GM12878 (cell line): Measurements from ENCODE around the gene INSYN2B. TPM values are rescaled to one million over a fixed set of nuclear protein-coding genes. Genes with fewer than 3 reads are reported as not detected.

Experiments used
- ATAC-seq: fragments of 200-7000 bp; cut with Tn5 transposase; 3 replicates; pipeline ENCODE4 v1.9.1; 2020; ENCODE audit warnings: mild to moderate bottlenecking, moderate library complexity
- BruUV-seq: library from RNA; stranded (reverse); fragments of 400-500 nt; replicated peaks from 2 replicates; lab custom pipeline; 2021; lab: Mats Ljungman, UMichigan
- CTCF ChIA-PET: fragments of 300-600 bp; sonication (Branson Sonifier 250); formaldehyde crosslinking; extraction: SDS; loops from one replicate; lab custom pipeline; 2021; ENCODE audit warnings: inconsistent platforms; lab: Yijun Ruan, JAX
- POLR2A ChIA-PET: fragments of 350-600 bp; formaldehyde crosslinking; extraction: SDS; loops from one replicate; lab custom pipeline; 2021; ENCODE audit warnings: inconsistent platforms; lab: Charles Lee
- RAD21 ChIA-PET: fragments of 300-600 bp; sonication (Branson Sonifier 250); formaldehyde crosslinking; loops from one replicate; lab custom pipeline; 2023; ENCODE audit warnings: antibody characterized with exemption; ENCODE audit not compliant: unreplicated experiment; lab: Charles Lee
- SMC1A ChIA-PET: fragments of 300-600 bp; sonication (Branson Sonifier 250); formaldehyde crosslinking; loops from one replicate; lab custom pipeline; 2023; ENCODE audit not compliant: unreplicated experiment, uncharacterized antibody; lab: Charles Lee
- DNase-seq: peaks from one replicate; pipeline ENCODE4 v3.0.0-alpha.2; 2011; ENCODE audit warnings: low read depth, low spot score
- FAIRE-seq: peaks from 3 replicates; lab custom pipeline; 2011; peaks lifted over from hg19 to GRCh38; lab: Jason Lieb, UNC
- H2AFZ ChIP-seq: 2 replicates; pipeline ENCODE4 v1.6.0; 2011; ENCODE audit warnings: low read depth, low read length, control low read depth; ENCODE audit not compliant: control insufficient read depth
- H3K27ac ChIP-seq: 2 replicates; pipeline ENCODE4 v1.5.1; 2011; ENCODE audit warnings: control low read depth; ENCODE audit not compliant: control insufficient read depth, insufficient read depth
- H3K27me3 ChIP-seq, 2 experiments: replicated peaks in 1 of 2; 2 replicates each; pipeline versions ENCODE4 v1.6.0 to v1.6.1; 2011; ENCODE audit warnings: low read length in 1 of 2; ENCODE audit not compliant: control insufficient read depth in 2 of 2, insufficient read depth in 2 of 2
- H3K36me3 ChIP-seq, 2 experiments: 2 replicates each; pipeline ENCODE4 v1.5.1; 2011; ENCODE audit warnings: low read length in 1 of 2; ENCODE audit not compliant: control insufficient read depth in 2 of 2, insufficient read depth in 2 of 2
- H3K4me1 ChIP-seq: 2 replicates; pipeline ENCODE4 v1.6.1; 2011; ENCODE audit warnings: mild to moderate bottlenecking, low read length, moderate library complexity, mixed read lengths; ENCODE audit not compliant: control insufficient read depth, insufficient read depth
- H3K4me2 ChIP-seq: 2 replicates; pipeline ENCODE4 v1.6.0; 2011; ENCODE audit warnings: control low read depth; ENCODE audit not compliant: control insufficient read depth, insufficient read depth
- H3K4me3 ChIP-seq: fragments of 200-600 bp; sonication (generic); 2 replicates; pipeline ENCODE4 v1.5.1; 2016
- H3K79me2 ChIP-seq: 2 replicates; pipeline ENCODE4 v1.6.0; 2011; ENCODE audit warnings: low read length; ENCODE audit not compliant: control insufficient read depth, insufficient read depth
- H3K9ac ChIP-seq: 2 replicates; pipeline ENCODE4 v1.8.0; 2011; ENCODE audit warnings: low read length, control low read depth, mixed read lengths; ENCODE audit not compliant: control insufficient read depth, insufficient read depth
- H3K9me3 ChIP-seq: replicated peaks from 3 replicates; pipeline ENCODE4 v1.5.1; 2011; ENCODE audit warnings: mild to moderate bottlenecking, low read length; ENCODE audit not compliant: control insufficient read depth, insufficient read depth
- H4K20me1 ChIP-seq: 2 replicates; pipeline ENCODE4 v1.6.0; 2011; ENCODE audit not compliant: control insufficient read depth, insufficient read depth
- CHD1 ChIP-seq: IDR thresholded peaks from 2 replicates; pipeline ENCODE4 v1.6.1; 2012; ENCODE audit warnings: low read depth, low read length, improper control_type of control experiment
- CREB1 ChIP-seq: IDR thresholded peaks from 2 replicates; pipeline ENCODE4 v1.6.1; 2012; ENCODE audit warnings: low read depth, mild to moderate bottlenecking, inconsistent platforms
- EZH2 ChIP-seq: IDR thresholded peaks from 2 replicates; pipeline ENCODE4 v1.6.1; 2012; ENCODE audit warnings: low read depth, mild to moderate bottlenecking, control low read depth, inconsistent platforms, low read length, borderline replicate concordance; ENCODE audit not compliant: control insufficient read depth
- FOS ChIP-seq: IDR thresholded peaks from 3 replicates; pipeline ENCODE4 v1.6.1; 2011; ENCODE audit warnings: borderline replicate concordance; ENCODE audit not compliant: insufficient read length; ENCODE audit errors: extremely low read depth
- FOXM1 ChIP-seq: IDR thresholded peaks from 2 replicates; pipeline ENCODE4 v1.6.1; 2012; ENCODE audit warnings: low read depth, mild to moderate bottlenecking, inconsistent platforms, low read length, moderate library complexity
- HDAC6 ChIP-seq: fragments of 200-600 bp; sonication (generic); IDR thresholded peaks from one replicate; pipeline ENCODE4 v1.8.0; 2017; ENCODE audit warnings: antibody characterized with exemption; ENCODE audit not compliant: unreplicated experiment
- IKZF2 ChIP-seq, 2 experiments: fragments of 450-650 bp; IDR thresholded peaks; 2 replicates each; pipeline ENCODE4 v1.6.1; 2017; ENCODE audit warnings: mild to moderate bottlenecking in 2 of 2, moderate library complexity in 2 of 2
- JUND ChIP-seq: IDR thresholded peaks from 2 replicates; pipeline ENCODE4 v1.6.1; 2012; ENCODE audit warnings: low read depth, mild to moderate bottlenecking, low read length, improper control_type of control experiment, moderate library complexity
- SMAD5 ChIP-seq: IDR thresholded peaks from 2 replicates; pipeline ENCODE4 v1.6.1; 2016; ENCODE audit warnings: antibody characterized with exemption, low read depth
- SMARCA5 ChIP-seq: fragments of 450-650 bp; IDR thresholded peaks from 2 replicates; pipeline ENCODE4 v1.6.1; 2017; ENCODE audit warnings: mild to moderate bottlenecking
- SREBF1 ChIP-seq: IDR thresholded peaks from 2 replicates; pipeline ENCODE4 v1.6.1; 2012; ENCODE audit warnings: mild to moderate bottlenecking, low read length
- SUPT20H ChIP-seq: IDR thresholded peaks from 2 replicates; pipeline ENCODE4 v1.6.1; 2011; ENCODE audit warnings: low read depth, mild to moderate bottlenecking, low read length, moderate library complexity, borderline replicate concordance; ENCODE audit not compliant: control insufficient read depth
- TARDBP ChIP-seq: IDR thresholded peaks from 2 replicates; pipeline ENCODE4 v1.6.1; 2016; ENCODE audit warnings: borderline replicate concordance
- ZNF622 ChIP-seq: fragments of 450-650 bp; IDR thresholded peaks from 2 replicates; pipeline ENCODE4 v1.6.1; 2017; ENCODE audit warnings: mild to moderate bottlenecking, inconsistent platforms
- WGBS: methylation state at CpG from one replicate; pipeline ENCODE4 v1.1.6; 2016; ENCODE audit warnings: low lambda C conversion rate; ENCODE audit not compliant: insufficient replicate concordance, insufficient coverage; ENCODE audit errors: missing lambda C conversion rate; 5-methylcytosine and 5-hydroxymethylcytosine counted together
- in situ Hi-C: fragments of 300-500 bp; cut with MboI; formaldehyde crosslinking; loops from 9 replicates; pipeline ENCODE4 v1.14.3; 2018; ENCODE audit warnings: mixed read lengths
- intact Hi-C: fragments of 100-400 bp; cut with micrococcal nuclease; formaldehyde crosslinking; loops from one replicate; pipeline ENCODE4 v1.14.2; 2022; ENCODE audit not compliant: unreplicated experiment
- polyA plus RNA-seq, 11 experiments: library from polyadenylated mRNA; depleted of rRNA in 4 of 11; unstranded in 6 of 11; stranded (reverse) in 5 of 11; fragments of >200 nt; fragmentation: Nextera tagmentation in 4 of 11; fragmentation: Illumina TruSeq in 1 of 11; extraction: Ambion mirVana in 4 of 11; extraction: Trizol in 1 of 11; gene quantifications; 1 replicate in 1 of 11; 2 replicates in 10 of 11; pipeline versions ENCODE4 v1.2.1 to v1.2.3, GENCODE V29; 2011 to 2016; ENCODE audit warnings: inconsistent platforms in 2 of 11, missing spikeins in 2 of 11, low read depth in 1 of 11
- total RNA-seq, 4 experiments: library from RNA; depleted of rRNA in 3 of 4; stranded (reverse); fragments of >200 nt in 3 of 4; fragmentation: Illumina TruSeq in 1 of 4; extraction: Trizol in 1 of 4; gene quantifications; 2 replicates each; pipeline versions ENCODE4 v1.2.1 to v1.2.3, GENCODE V29; 2013 to 2021
- TF ChIP-seq, protein P1 (sequence below): fragments of 450-650 bp; IDR thresholded peaks from 2 replicates; pipeline ENCODE4 v1.6.1; 2017; ENCODE audit warnings: mild to moderate bottlenecking, moderate library complexity
- TF ChIP-seq, protein P2 (sequence below): IDR thresholded peaks from 2 replicates; pipeline ENCODE4 v1.6.1; 2011; ENCODE audit warnings: borderline replicate concordance, low read depth, mild to moderate bottlenecking, moderate library complexity, low read length; ENCODE audit not compliant: insufficient read depth, poor library complexity, severe bottlenecking
- TF ChIP-seq, protein P3 (sequence below): IDR thresholded peaks from 2 replicates; pipeline ENCODE4 v1.6.1; 2011; ENCODE audit warnings: mild to moderate bottlenecking, low read depth, low read length, moderate library complexity; ENCODE audit not compliant: insufficient replicate concordance

The INSYN2B gene
- total and polyA plus RNA-seq, 10 of the 15 experiments (the other 5 are each of a cell fraction or from before 2014, with no cell fraction given), result 0.05 to 0.27 (median 0.13) TPM; not detected in 7

DNA sequence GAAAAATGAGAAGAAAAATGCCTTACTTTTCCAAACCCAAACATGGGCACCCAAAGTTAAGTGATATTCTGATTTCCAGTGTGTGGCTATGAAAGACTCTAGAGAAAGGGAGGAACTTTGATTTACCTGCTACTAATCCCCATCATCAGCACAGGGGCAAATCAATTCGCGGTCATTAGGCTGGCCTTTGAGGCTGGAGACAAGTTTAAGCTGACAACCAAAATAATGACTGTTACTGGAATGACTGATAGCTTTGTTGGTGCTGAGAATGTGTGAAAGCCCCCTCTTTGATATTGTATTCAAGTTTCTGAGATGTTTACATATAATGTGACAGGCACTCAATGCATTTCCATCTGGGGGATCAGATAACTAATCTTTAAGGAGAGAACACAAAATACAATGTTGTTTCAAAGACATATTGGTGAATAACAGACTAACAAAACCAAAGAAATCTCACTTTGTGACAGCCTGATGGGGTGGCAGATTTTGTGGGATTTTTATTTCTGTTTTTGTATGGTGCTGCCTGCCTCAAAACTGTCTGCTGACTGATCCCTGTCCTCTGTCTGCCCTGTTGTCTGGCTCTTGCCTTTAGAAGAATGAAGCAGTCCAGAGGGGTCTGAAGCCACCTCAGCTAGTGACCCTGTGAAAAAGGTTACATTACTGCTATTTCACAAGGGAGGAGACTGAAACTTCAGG is 12.6 kb upstream of the INSYN2B start:
- no peak overlapping the region for H3K27ac ChIP-seq
- intact Hi-C loops, result no loop called here
- ATAC-seq (no peak), DNase-seq (no peak), FAIRE-seq (no peak)
- H3K27me3 ChIP-seq, result no peaks in the 10 kb centered on the region
- peaks cover 13 to 31% of the 10 kb centered on the region in 2 experiments for H3K36me3 ChIP-seq
- no TSS peak for BruUV-seq
- no peak overlapping the region for H3K4me3 ChIP-seq
- no peaks in the 10 kb centered on the region for H3K9me3 ChIP-seq
- H4K20me1 ChIP-seq, result no peaks in the 10 kb centered on the region
- POLR2A ChIA-PET, result no interaction called here
- no peak overlapping the region for H3K9ac ChIP-seq
- H3K4me1 ChIP-seq, result no peaks in the 10 kb centered on the region
- H2AFZ ChIP-seq, result no peak overlapping the region
- 98% methylated on average over 2 of the region's 2 CpGs for WGBS
- CTCF ChIA-PET, result interaction anchor here (1.0 kb wide), 1 partner anchor 12 kb away, joined by 5 read pairs; the partner anchor contains the start of gene INSYN2B
- no peaks in the 10 kb centered on the region for H3K79me2 ChIP-seq
- SMC1A ChIA-PET, result interaction anchor here (0.5 to 0.6 kb wide), 2 partner anchors 192 to 905 kb away, joined by 3 read pairs; no protein-coding TSS in a partner anchor
- H3K4me2 ChIP-seq, result no peak overlapping the region
- in situ Hi-C loops, result no loop called here
- TF ChIP-seq SMARCA5, result no peak
- no peak for TF ChIP-seq CREB1
- TF ChIP-seq JUND, result no peak
- TF ChIP-seq HDAC6, result no peak
- TF ChIP-seq SREBF1, result no peak
- no peak for TF ChIP-seq IKZF2 (IDR thresholded peaks at IDR 0.05)
- TF ChIP-seq SUPT20H, result no peak
- TF ChIP-seq SMAD5, result no peak
- no peak for TF ChIP-seq CHD1
- TF ChIP-seq FOXM1, result no peak
- no peak for TF ChIP-seq TARDBP
- TF ChIP-seq ZNF622, result no peak
- TF ChIP-seq, protein P1, sequence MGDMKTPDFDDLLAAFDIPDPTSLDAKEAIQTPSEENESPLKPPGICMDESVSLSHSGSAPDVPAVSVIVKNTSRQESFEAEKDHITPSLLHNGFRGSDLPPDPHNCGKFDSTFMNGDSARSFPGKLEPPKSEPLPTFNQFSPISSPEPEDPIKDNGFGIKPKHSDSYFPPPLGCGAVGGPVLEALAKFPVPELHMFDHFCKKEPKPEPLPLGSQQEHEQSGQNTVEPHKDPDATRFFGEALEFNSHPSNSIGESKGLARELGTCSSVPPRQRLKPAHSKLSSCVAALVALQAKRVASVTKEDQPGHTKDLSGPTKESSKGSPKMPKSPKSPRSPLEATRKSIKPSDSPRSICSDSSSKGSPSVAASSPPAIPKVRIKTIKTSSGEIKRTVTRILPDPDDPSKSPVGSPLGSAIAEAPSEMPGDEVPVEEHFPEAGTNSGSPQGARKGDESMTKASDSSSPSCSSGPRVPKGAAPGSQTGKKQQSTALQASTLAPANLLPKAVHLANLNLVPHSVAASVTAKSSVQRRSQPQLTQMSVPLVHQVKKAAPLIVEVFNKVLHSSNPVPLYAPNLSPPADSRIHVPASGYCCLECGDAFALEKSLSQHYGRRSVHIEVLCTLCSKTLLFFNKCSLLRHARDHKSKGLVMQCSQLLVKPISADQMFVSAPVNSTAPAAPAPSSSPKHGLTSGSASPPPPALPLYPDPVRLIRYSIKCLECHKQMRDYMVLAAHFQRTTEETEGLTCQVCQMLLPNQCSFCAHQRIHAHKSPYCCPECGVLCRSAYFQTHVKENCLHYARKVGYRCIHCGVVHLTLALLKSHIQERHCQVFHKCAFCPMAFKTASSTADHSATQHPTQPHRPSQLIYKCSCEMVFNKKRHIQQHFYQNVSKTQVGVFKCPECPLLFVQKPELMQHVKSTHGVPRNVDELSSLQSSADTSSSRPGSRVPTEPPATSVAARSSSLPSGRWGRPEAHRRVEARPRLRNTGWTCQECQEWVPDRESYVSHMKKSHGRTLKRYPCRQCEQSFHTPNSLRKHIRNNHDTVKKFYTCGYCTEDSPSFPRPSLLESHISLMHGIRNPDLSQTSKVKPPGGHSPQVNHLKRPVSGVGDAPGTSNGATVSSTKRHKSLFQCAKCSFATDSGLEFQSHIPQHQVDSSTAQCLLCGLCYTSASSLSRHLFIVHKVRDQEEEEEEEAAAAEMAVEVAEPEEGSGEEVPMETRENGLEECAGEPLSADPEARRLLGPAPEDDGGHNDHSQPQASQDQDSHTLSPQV, result no peak
- TF ChIP-seq EZH2, result no peak
- no peak for TF ChIP-seq FOS
- TF ChIP-seq, protein P2, sequence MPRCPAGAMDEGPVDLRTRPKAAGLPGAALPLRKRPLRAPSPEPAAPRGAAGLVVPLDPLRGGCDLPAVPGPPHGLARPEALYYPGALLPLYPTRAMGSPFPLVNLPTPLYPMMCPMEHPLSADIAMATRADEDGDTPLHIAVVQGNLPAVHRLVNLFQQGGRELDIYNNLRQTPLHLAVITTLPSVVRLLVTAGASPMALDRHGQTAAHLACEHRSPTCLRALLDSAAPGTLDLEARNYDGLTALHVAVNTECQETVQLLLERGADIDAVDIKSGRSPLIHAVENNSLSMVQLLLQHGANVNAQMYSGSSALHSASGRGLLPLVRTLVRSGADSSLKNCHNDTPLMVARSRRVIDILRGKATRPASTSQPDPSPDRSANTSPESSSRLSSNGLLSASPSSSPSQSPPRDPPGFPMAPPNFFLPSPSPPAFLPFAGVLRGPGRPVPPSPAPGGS, result no peak
- TF ChIP-seq, protein P3, sequence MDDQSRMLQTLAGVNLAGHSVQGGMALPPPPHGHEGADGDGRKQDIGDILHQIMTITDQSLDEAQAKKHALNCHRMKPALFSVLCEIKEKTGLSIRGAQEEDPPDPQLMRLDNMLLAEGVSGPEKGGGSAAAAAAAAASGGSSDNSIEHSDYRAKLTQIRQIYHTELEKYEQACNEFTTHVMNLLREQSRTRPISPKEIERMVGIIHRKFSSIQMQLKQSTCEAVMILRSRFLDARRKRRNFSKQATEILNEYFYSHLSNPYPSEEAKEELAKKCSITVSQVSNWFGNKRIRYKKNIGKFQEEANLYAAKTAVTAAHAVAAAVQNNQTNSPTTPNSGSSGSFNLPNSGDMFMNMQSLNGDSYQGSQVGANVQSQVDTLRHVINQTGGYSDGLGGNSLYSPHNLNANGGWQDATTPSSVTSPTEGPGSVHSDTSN, result no peak
- RAD21 ChIA-PET, result no interaction called here
